NCI-H460 (cell line): ENCODE measurements around the gene SSTR4. TPM values are rescaled to one million over a fixed set of nuclear protein-coding genes. Genes with fewer than 3 reads are reported as not detected.

ENCODE experiments used
- DNase-seq: peaks from one replicate; pipeline ENCODE4 v3.0.0-alpha.2; 2016; ENCODE audit warnings: low read depth; ENCODE audit errors: extremely low read depth
- total RNA-seq: library from RNA; depleted of rRNA; stranded (reverse); fragments of >200 nt; shearing (Covaris generic); gene quantifications from 2 replicates; pipeline ENCODE4 v1.2.3, GENCODE V29; 2014

SSTR4 gene
- total RNA-seq, 1 experiment from 2014 or later, result not detected

DNA sequence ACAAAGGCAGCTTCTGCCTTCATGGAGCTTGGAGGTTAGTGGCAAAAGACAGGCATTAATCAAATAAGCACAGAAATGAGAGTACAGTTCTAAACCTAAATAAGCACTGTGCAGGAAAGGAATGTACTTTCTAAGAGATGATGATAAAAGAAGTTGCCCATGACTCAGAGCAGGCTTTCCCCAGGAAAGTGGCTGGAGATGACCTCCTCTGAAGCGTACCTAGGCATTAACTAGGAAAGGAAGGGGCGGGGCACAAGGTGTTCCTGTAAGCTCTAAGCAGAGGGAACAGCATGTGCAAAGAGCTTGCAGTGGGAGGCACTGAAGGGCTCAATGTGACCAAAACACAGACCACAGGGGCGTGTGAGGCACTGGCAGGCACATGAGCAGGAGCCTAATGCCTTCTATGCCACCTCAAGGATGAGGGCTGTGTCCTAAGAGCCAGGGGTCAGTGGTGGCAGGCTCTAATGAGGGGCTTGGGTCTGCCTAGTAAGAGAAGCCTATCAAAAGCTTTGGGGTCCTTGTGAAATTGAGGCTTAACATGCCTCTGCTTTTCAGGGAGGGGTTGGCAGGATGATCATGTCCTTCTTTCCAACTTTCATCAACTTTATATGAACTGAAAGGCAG is 4.9 kb downstream of the SSTR4 start:
- DNase-seq, result no peak

DNA sequence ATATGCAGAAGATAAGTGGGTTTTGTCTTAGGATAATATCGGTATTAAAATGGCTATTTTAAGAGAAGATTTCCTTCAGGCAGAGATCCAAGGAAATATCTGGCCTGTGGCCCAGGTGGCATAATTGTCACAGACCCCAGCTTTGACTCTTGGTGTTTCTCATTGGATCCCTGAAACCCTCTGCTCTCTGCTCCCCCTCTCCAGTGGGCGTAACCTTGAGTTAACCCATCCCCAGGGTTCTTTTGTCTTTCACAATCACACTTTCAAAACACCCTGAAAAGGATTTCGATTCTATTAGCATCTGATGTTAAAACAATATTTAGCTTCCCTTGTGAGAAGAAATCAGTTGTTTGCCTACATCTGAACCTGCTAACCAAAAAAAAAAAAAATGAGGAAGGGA is 7.2 kb downstream of the SSTR4 start:
- DNase-seq, result no peak

GRCh38 chr20:23043376-23043775 is 8.3 kb downstream of the SSTR4 start:
- DNase-seq, result no peak

DNA sequence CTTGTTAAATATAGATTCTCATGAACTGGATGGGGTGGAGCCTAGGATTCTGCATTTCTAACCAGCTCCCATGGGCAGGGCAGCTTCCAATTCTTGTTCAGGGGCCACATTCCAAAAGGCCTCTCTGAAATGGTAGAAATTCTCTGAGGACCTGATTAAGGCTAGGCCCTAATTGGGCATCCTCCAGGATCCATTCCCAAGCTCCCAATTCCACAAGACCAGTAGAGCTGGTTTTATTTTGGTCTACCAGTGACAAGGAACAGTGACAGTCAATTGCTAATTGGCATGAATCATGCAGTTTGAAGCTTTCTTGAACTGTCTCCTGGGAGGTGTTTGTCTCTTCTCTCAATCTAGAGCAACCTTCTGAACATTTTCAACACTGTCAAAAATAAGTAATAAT is 11.3 kb downstream of the SSTR4 start:
- no peak for DNase-seq

DNA sequence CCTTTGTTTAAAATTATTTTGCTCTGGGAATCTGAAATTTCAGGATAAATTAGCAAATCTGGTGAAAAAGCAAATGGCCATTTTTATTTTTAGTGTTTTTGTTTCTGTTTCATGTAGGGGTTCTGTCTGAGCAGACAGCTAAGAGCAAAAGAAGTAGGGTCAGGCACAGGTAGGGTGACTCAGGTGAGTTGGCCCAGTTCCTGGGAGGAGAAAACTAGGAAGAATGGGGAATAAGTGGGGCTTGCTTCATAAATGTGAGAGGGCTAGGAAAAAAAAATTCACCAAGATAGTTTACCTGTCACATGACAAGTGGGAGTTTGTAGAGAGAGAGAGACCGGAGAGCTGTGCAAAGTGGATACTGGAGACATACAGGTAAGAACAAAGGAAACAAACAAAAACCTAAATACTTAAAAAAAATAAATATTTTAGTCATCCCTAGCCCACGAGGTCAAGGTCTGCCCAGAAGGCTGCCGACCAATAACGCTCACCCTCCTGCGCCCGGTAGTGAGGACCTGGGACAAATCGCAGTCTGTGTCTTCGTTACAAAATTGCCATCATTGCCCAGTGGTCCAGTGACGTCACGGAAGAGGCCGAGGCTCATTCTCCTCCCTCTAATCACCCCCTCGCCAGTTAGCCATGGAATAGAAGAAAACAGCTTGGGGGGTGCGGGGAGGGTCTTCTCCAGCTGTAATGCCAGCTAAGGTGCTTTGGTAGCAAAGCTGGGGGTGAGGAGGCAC is 12.1 kb downstream of the SSTR4 start:
- DNase-seq, result no peak

- no peak for DNase-seq
Observed at GRCh38 chr20:23047738-23048214, 12.7 kb downstream of the SSTR4 start.

- no peak for DNase-seq
Observed at GRCh38 chr20:23048283-23049200, 13.4 kb downstream of the SSTR4 start.

- DNase-seq, result peak; percentile 79
Observed at GRCh38 chr20:23049201-23050075, 14.3 kb downstream of the SSTR4 start, which contains the start of gene THBD. Gene THBD, minus strand, starts transcription at chr20:23049672. Its CDS starts 168 bp downstream, at chr20:23049504.

DNA sequence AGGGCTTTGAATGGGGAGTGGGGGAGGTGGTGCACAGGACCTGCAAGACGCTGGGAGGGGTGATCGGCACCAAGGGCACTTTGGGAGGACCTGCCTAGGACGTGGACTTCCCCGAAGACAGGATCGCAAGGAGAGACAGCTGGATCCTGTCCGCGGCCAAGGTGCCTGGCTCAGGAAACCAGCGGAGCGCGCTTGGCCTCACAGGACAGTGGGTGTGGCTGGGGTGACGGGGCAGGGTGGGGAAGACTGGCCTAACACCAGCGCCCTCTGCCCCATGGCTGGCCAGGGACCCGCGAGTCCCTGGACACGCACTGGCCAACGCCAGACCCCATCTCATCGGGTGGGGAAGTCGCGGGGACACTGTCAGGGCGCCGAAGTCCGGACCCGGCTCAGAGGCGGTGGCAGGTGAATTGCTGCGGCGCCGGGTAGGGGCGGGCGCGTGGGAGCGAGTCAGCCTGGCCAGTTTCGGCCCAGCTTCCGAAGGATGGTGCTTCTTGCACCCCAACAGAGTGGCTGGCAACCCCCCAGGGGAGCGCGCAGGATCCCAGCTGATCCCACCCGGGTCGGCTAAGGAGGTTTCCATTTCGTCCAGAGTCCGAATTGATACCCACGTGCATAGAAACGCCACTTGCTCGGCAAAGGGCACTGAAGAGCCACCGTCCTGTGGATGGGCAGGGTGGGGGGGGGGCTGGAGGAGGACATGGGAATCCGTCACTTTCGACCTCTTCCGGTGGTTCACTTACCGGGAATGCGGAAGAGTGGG is 15.1 kb downstream of the SSTR4 start:
- peak; percentile 58 for DNase-seq

- DNase-seq, result peak; percentile 76
Observed at GRCh38 chr20:23050847-23051627, 15.9 kb downstream of the SSTR4 start.

GRCh38 chr20:23052904-23053303 is 17.8 kb downstream of the SSTR4 start:
- no peak for DNase-seq

DNA sequence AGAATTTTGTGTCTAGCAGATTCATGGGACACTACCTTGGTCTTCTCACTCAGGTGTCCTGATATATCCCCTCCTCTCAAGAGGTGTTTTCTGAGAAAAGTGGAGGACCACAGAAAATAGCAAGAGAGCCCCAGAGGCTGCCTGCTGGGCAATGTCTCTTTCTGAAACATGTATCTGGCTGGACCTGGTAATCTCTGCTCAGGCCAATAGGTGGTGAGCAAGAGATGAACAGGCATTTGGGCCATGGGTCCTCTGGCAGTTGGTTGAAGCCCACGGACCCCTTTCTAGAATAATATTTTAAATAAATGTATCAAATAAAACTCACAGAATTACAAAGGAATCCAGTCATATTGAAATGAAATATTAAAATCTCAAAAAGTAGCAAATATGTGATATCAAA is 23.1 kb downstream of the SSTR4 start:
- no peak for DNase-seq

GRCh38 chr20:23059001-23059400 is 23.9 kb downstream of the SSTR4 start:
- no peak for DNase-seq

DNA sequence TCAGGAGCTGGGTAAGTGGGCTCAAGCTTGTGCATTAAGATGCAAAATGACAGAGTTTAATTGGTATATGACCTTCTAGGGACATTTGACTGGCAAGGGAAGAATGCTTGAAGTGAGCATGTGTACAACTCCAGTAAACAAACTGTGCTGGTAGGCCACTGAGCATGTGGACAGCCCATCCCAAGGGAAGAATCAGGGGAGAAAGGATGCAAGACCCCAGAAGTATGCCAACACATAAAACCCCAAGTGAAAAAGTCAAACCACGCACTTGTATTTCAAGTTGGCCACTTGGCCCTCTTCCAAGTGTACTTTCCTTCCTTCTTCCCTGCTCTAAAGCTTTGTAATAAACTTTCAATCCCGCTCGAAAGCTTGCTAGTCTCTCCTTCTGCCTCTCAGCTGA is 24.7 kb downstream of the SSTR4 start:
- DNase-seq, result no peak

DNA sequence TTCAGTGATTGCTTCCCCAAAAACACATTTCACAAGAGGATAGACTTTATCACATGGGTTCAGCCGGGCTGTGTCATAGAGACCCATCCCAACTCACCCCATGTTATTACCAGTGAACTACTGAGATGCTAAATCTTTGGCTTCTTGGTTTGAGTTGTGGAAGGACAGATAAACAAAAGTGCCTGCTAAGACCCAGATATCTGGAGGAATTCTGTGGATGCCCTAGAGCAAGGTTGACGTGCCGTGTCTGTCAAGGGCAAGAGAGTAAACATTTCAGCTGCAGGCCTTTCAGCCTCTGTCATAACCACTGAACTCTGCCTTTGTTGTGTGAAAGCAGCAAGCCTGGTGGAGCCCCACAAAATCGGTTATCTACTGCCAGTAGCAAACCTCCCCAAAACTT is 25.5 kb downstream of the SSTR4 start:
- DNase-seq, result no peak

- DNase-seq, result no peak
Observed at GRCh38 chr20:23061262-23061661, 26.1 kb downstream of the SSTR4 start.

DNA sequence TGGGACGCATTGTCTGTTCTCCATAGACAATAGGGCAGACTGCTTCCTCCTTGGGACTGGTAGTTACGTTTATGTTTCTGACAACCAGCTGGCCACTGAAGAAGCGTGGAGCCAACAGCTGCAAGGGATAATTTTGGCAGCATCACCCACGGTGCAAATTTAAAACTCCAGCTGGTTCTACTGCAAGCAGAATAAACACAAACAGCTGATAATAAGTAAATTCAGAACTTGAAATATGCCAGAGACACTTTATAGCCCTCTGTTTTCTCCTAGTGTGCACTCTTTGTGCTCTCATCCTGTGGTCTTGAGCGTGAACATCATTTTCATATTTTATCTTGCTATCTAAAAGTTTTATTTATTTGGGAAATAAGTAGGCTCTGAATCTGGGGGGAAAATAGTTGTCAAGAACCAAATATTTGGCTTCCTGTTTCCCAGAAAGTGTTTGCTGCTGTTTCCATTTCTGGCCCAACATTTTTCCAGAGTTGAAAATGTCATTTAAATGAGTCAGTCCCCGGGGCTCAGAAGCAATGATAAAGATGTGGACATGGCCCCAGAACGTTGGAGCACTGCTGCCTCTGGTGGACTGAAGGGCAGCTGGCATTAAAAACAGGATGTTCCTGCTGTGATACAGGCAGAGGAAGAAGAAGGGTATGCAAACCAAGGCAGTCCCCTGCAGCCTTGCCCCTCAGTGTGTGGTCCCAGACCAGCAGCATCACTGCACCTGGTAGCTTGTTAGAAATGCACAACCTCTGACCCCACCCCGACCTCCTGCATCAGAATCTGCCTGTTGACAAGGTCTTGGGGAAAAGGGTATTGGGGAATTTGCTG is 26.8 kb downstream of the SSTR4 start:
- DNase-seq, result no peak

DNA sequence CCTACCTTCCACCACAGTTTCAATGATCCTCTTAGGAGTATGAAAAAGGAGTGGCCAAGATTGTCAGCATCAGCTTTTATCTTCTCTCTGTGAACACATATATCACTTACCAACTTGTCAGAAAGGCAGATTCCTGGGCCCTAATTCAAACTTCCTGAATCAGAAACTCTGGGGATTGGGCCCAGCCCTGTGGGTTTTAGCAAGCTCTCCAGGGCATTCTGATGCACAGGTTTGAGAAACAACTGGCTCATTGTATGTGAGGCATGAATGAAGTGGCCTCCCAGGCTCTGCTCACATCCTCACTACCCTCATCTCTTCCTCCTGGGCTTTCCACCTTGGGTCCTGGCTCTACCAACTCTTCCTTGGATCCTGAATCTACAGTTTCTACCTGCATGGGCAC is 27.5 kb downstream of the SSTR4 start:
- no peak for DNase-seq
